Ishikawa (cell line): Measurements from ENCODE around the gene KRTAP10-3.

Experiments used
- CEBPB ChIP-seq: IDR thresholded peaks from 2 replicates; pipeline ENCODE4 v1.6.1; 2012
- CREB1 ChIP-seq: IDR thresholded peaks from 2 replicates; pipeline ENCODE4 v1.6.1; 2012; ENCODE audit warnings: low read depth
- EGR1 ChIP-seq: IDR thresholded peaks from 2 replicates; pipeline ENCODE4 v1.6.1; 2012
- EP300 ChIP-seq: IDR thresholded peaks from 2 replicates; pipeline ENCODE4 v1.6.1; 2012; ENCODE audit warnings: borderline replicate concordance
- FOXM1 ChIP-seq: IDR thresholded peaks from 2 replicates; pipeline ENCODE4 v1.6.1; 2012; ENCODE audit warnings: low read depth, borderline replicate concordance
- NFIC ChIP-seq: IDR thresholded peaks from 2 replicates; pipeline ENCODE4 v1.6.1; 2012
- RAD21 ChIP-seq: IDR thresholded peaks from 2 replicates; pipeline ENCODE4 v1.6.1; 2012; ENCODE audit warnings: low read depth
- TAF1 ChIP-seq: IDR thresholded peaks from 2 replicates; pipeline ENCODE4 v1.6.1; 2012; ENCODE audit warnings: low read depth, mild to moderate bottlenecking
- TCF12 ChIP-seq: IDR thresholded peaks from 2 replicates; pipeline ENCODE4 v1.6.1; 2012; ENCODE audit warnings: low read depth
- TEAD4 ChIP-seq: IDR thresholded peaks from 2 replicates; pipeline ENCODE4 v1.6.1; 2012
- YY1 ChIP-seq: IDR thresholded peaks from 2 replicates; pipeline ENCODE4 v1.6.1; 2012; ENCODE audit warnings: low read depth
- ZBTB7A ChIP-seq: IDR thresholded peaks from 2 replicates; pipeline ENCODE4 v1.6.1; 2012; ENCODE audit warnings: low read depth
- TF ChIP-seq, protein P1 (sequence below): IDR thresholded peaks from 2 replicates; pipeline ENCODE4 v1.6.1; 2012; ENCODE audit warnings: low read depth, mild to moderate bottlenecking
- TF ChIP-seq, protein P2 (sequence below): IDR thresholded peaks from 2 replicates; pipeline ENCODE4 v1.6.1; 2012
- TF ChIP-seq, protein P3 (sequence below): IDR thresholded peaks from 2 replicates; pipeline ENCODE4 v1.6.1; 2012

The KRTAP10-3 gene

DNA sequence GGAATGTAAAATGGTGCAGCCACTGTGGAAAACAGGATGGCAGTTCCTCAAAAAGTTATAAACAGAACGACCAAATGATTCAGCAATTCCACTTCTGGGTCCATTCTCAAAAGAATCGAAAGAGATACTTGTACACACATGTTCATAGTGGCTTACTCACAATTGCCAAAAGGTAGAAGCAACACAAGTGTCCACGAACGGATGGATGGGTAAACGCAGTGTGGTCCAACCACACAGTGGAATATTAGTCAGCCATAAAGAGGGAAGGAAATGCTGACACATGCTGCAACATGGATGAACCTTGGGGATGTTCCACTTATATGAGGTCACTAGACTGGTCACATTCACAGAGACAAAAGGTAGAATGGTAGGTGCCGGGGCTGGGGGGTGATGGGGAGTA, 23.9 kb downstream of the KRTAP10-3 start:
- TF ChIP-seq, protein P1, sequence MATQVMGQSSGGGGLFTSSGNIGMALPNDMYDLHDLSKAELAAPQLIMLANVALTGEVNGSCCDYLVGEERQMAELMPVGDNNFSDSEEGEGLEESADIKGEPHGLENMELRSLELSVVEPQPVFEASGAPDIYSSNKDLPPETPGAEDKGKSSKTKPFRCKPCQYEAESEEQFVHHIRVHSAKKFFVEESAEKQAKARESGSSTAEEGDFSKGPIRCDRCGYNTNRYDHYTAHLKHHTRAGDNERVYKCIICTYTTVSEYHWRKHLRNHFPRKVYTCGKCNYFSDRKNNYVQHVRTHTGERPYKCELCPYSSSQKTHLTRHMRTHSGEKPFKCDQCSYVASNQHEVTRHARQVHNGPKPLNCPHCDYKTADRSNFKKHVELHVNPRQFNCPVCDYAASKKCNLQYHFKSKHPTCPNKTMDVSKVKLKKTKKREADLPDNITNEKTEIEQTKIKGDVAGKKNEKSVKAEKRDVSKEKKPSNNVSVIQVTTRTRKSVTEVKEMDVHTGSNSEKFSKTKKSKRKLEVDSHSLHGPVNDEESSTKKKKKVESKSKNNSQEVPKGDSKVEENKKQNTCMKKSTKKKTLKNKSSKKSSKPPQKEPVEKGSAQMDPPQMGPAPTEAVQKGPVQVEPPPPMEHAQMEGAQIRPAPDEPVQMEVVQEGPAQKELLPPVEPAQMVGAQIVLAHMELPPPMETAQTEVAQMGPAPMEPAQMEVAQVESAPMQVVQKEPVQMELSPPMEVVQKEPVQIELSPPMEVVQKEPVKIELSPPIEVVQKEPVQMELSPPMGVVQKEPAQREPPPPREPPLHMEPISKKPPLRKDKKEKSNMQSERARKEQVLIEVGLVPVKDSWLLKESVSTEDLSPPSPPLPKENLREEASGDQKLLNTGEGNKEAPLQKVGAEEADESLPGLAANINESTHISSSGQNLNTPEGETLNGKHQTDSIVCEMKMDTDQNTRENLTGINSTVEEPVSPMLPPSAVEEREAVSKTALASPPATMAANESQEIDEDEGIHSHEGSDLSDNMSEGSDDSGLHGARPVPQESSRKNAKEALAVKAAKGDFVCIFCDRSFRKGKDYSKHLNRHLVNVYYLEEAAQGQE: no peak
- TF ChIP-seq CREB1 (no peak), NFIC (no peak), TEAD4 (no peak), TAF1 (no peak), ZBTB7A (no peak), YY1 (no peak), TCF12 (no peak)
- TF ChIP-seq, protein P2, sequence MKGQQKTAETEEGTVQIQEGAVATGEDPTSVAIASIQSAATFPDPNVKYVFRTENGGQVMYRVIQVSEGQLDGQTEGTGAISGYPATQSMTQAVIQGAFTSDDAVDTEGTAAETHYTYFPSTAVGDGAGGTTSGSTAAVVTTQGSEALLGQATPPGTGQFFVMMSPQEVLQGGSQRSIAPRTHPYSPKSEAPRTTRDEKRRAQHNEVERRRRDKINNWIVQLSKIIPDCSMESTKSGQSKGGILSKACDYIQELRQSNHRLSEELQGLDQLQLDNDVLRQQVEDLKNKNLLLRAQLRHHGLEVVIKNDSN: no peak
- TF ChIP-seq, protein P3, sequence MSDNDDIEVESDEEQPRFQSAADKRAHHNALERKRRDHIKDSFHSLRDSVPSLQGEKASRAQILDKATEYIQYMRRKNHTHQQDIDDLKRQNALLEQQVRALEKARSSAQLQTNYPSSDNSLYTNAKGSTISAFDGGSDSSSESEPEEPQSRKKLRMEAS: no peak

DNA sequence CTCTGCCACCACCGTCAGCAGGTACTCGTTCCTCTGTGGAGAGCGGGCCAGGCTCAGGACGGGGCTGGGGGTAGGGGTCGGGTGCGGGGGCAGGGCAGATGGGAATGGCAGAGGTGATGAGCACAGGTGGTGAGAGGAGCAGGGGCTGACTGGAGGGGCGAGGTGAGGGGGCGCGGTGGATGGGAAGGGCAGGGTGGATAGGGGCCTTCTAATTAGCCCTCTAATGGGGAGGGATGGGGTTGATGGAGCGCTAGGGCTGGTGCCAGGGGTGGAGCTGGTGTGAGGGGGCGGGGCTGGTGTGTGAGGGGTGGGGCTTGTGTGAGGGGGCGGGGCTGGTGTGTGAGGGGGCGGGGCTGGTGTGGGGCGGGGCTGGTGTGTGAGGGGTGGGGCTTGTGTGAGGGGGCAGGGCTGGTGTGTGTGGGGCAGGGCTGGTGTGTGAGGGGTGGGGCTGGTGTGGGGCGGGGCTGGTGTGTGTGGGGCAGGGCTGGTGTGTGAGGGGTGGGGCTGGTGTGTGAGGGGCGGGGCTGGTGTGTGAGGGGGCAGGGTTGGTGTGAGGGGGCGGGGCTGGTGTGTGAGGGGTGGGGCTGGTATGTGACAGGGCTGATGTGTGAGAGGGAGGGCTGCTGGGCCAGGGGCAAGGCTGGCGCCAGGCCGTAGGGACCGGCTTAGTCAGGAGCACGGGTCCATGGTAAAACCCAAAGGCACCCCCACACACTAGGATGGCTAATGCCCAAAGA, 24.5 kb downstream of the KRTAP10-3 start:
- TF ChIP-seq TEAD4: no peak
- TF ChIP-seq, protein P3: no peak
- no peak for TF ChIP-seq EP300
- TF ChIP-seq YY1: no peak
- no peak for TF ChIP-seq CEBPB
- no peak for TF ChIP-seq TAF1
- no peak for TF ChIP-seq EGR1
- no peak for TF ChIP-seq CREB1
- TF ChIP-seq TCF12: no peak
- TF ChIP-seq RAD21: no peak
- TF ChIP-seq NFIC: no peak
- no peak for TF ChIP-seq FOXM1
- TF ChIP-seq, protein P1: no peak
- TF ChIP-seq, protein P2: no peak
- no peak for TF ChIP-seq ZBTB7A

DNA sequence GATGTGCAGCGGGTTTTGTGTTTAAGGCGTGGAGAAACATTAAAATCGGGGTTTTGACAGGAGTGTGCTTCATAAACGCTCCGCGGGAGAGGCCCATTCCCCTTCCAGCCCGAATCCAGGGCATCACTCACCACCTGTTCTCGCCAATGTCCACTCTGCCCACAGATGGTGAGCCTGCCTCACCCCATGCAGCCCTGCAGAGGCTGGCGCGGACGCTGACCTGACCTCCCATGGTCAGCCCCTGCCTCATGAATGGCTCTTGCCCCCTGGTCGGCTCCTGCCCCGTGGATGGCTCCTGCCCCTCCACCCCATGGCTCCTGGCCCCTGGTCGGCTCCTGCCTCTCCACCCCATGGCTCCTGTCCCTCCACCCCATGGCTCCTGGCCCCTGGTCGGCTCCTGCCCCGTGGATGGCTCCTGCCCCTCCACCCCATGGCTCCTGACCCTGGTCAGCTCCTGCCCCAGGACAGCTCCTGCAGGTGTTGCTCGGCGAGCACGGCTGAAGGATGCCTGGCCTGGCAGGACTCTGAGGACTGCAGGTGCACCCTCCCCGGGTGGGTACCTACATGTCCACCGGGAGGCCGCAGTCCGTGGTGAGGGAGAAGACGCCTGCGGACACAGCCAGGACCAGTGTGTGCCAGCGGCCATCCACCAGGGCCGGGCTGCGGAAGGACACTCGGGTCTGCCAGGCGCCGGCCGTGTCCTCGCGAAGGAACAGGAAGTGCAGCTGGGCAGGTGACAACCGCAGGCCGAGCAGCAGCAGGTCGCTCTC, 25.3 kb downstream of the KRTAP10-3 start:
- TF ChIP-seq EP300 (no peak), CREB1 (no peak), RAD21 (no peak), EGR1 (no peak), ZBTB7A (no peak), TCF12 (no peak), NFIC (no peak), CEBPB (no peak), YY1 (no peak), TAF1 (no peak), TEAD4 (no peak)
- TF ChIP-seq, protein P2: no peak
- TF ChIP-seq, protein P1: no peak
